T-helper 1 cell treated with Interleukin-12 subunit alpha and Interleukin-12 subunit beta and Interleukin-4 antibody, amounts not matched to agents 30 μg/mL and 1 μg/mL, for 36 hours (primary cell): ENCODE measurements around the gene SH2D1A.

Source experiments
- H3K27ac Mint-ChIP-seq: one replicate; pipeline ENCODE4 v1.8.0; 2021; ENCODE audit warnings: mild to moderate bottlenecking, mixed read lengths
- H3K27me3 Mint-ChIP-seq: one replicate; pipeline ENCODE4 v1.8.0; 2021; ENCODE audit warnings: low read depth, mixed read lengths
- H3K36me3 Mint-ChIP-seq: one replicate; pipeline ENCODE4 v1.8.0; 2021; ENCODE audit warnings: low read depth, mixed read lengths
- H3K4me1 Mint-ChIP-seq: one replicate; pipeline ENCODE4 v1.8.0; 2021; ENCODE audit warnings: low read depth, mixed read lengths
- H3K4me3 Mint-ChIP-seq: one replicate; pipeline ENCODE4 v1.8.0; 2021; ENCODE audit warnings: mild to moderate bottlenecking, moderate library complexity, mixed read lengths
- H3K9me3 Mint-ChIP-seq: one replicate; pipeline ENCODE4 v1.8.0; 2021; ENCODE audit warnings: mixed read lengths

Gene SH2D1A

GRCh38 chrX:124342174-124342867 lies 4.0 kb upstream of the SH2D1A start:
- Mint-ChIP-seq H3K27ac (peak overlapping the region; percentile 87), H3K4me1 (peaks cover 44% of the 10 kb centered on the region), H3K36me3 (no peaks in the 10 kb centered on the region), H3K4me3 (peak overlapping the region; percentile 35), H3K9me3 (no peaks in the 10 kb centered on the region), H3K27me3 (no peaks in the 10 kb centered on the region)

GRCh38 chrX:124343016-124343415 lies 3.3 kb upstream of the SH2D1A start:
- Mint-ChIP-seq H3K4me3 (no peak overlapping the region), H3K36me3 (no peaks in the 10 kb centered on the region), H3K4me1 (peaks cover 44% of the 10 kb centered on the region), H3K27ac (peak overlapping the region; percentile 87), H3K27me3 (no peaks in the 10 kb centered on the region), H3K9me3 (no peaks in the 10 kb centered on the region)

GRCh38 chrX:124344246-124344645 lies 2.1 kb upstream of the SH2D1A start:
- no peaks in the 10 kb centered on the region for H3K36me3 Mint-ChIP-seq
- peaks cover 42% of the 10 kb centered on the region for H3K4me1 Mint-ChIP-seq
- H3K4me3 Mint-ChIP-seq: peak overlapping the region; percentile 60
- no peaks in the 10 kb centered on the region for H3K27me3 Mint-ChIP-seq
- peak overlapping the region; percentile 78 for H3K27ac Mint-ChIP-seq
- H3K9me3 Mint-ChIP-seq: no peaks in the 10 kb centered on the region

GRCh38 chrX:124346877-124347241 lies 496 bp downstream of the SH2D1A start:
- Mint-ChIP-seq H3K27ac (peak overlapping the region; percentile 92), H3K4me3 (peak overlapping the region; percentile 90)

GRCh38 chrX:124347242-124347641 lies 879 bp downstream of the SH2D1A start:
- H3K4me1 Mint-ChIP-seq: peaks cover 30% of the 10 kb centered on the region
- H3K4me3 Mint-ChIP-seq: peak overlapping the region; percentile 90
- H3K27me3 Mint-ChIP-seq: no peaks in the 10 kb centered on the region
- peak overlapping the region; percentile 92 for H3K27ac Mint-ChIP-seq
- peaks cover 2% of the 10 kb centered on the region for H3K36me3 Mint-ChIP-seq
- H3K9me3 Mint-ChIP-seq: no peaks in the 10 kb centered on the region

More at GRCh38 chrX:124346877-124347241, 496 bp downstream of the SH2D1A start:
- H3K27me3 Mint-ChIP-seq: no peaks in the 10 kb centered on the region
- peaks cover 2% of the 10 kb centered on the region for H3K36me3 Mint-ChIP-seq
- H3K9me3 Mint-ChIP-seq: no peaks in the 10 kb centered on the region
- H3K4me1 Mint-ChIP-seq: peaks cover 34% of the 10 kb centered on the region

GRCh38 chrX:124348182-124348581 lies 1.8 kb downstream of the SH2D1A start:
- Mint-ChIP-seq H3K9me3 (no peaks in the 10 kb centered on the region), H3K27ac (peak overlapping the region; percentile 87), H3K4me3 (peak overlapping the region; percentile 90), H3K27me3 (no peaks in the 10 kb centered on the region), H3K4me1 (peaks cover 35% of the 10 kb centered on the region), H3K36me3 (peaks cover 2% of the 10 kb centered on the region)

GRCh38 chrX:124348885-124349453 lies 2.6 kb downstream of the SH2D1A start:
- no peaks in the 10 kb centered on the region for H3K9me3 Mint-ChIP-seq
- H3K36me3 Mint-ChIP-seq: peaks cover 4% of the 10 kb centered on the region
- peak overlapping the region; percentile 90 for H3K4me3 Mint-ChIP-seq
- no peaks in the 10 kb centered on the region for H3K27me3 Mint-ChIP-seq
- peaks cover 34% of the 10 kb centered on the region for H3K4me1 Mint-ChIP-seq
- H3K27ac Mint-ChIP-seq: peak overlapping the region; percentile 87

- Mint-ChIP-seq H3K27me3 (no peaks in the 10 kb centered on the region), H3K27ac (peak overlapping the region; percentile 45), H3K4me1 (peaks cover 43% of the 10 kb centered on the region), H3K36me3 (peaks cover 15% of the 10 kb centered on the region), H3K9me3 (no peaks in the 10 kb centered on the region), H3K4me3 (no peak overlapping the region)
Measured at GRCh38 chrX:124354648-124355047, 8.3 kb downstream of the SH2D1A start.

GRCh38 chrX:124358800-124359383 lies 12.5 kb downstream of the SH2D1A start:
- H3K27ac Mint-ChIP-seq: peak overlapping the region; percentile 82
- H3K4me3 Mint-ChIP-seq: peak overlapping the region; percentile 74
- no peaks in the 10 kb centered on the region for H3K9me3 Mint-ChIP-seq
- peaks cover 22% of the 10 kb centered on the region for H3K36me3 Mint-ChIP-seq
- H3K4me1 Mint-ChIP-seq: peaks cover 50% of the 10 kb centered on the region
- H3K27me3 Mint-ChIP-seq: no peaks in the 10 kb centered on the region

GRCh38 chrX:124362072-124362471 lies 15.7 kb downstream of the SH2D1A start:
- peak overlapping the region; percentile 70 for H3K27ac Mint-ChIP-seq
- peaks cover 33% of the 10 kb centered on the region for H3K4me1 Mint-ChIP-seq
- H3K27me3 Mint-ChIP-seq: no peaks in the 10 kb centered on the region
- no peaks in the 10 kb centered on the region for H3K9me3 Mint-ChIP-seq
- peaks cover 19% of the 10 kb centered on the region for H3K36me3 Mint-ChIP-seq
- H3K4me3 Mint-ChIP-seq: no peak overlapping the region

- Mint-ChIP-seq H3K9me3 (no peaks in the 10 kb centered on the region), H3K4me1 (peaks cover 31% of the 10 kb centered on the region), H3K36me3 (peaks cover 16% of the 10 kb centered on the region), H3K27me3 (no peaks in the 10 kb centered on the region), H3K4me3 (no peak overlapping the region), H3K27ac (peak overlapping the region; percentile 54)
Measured at GRCh38 chrX:124362761-124363160, 16.4 kb downstream of the SH2D1A start.

- H3K27me3 Mint-ChIP-seq: no peaks in the 10 kb centered on the region
- no peak overlapping the region for H3K27ac Mint-ChIP-seq
- H3K36me3 Mint-ChIP-seq: peaks cover 38% of the 10 kb centered on the region
- peaks cover 19% of the 10 kb centered on the region for H3K4me1 Mint-ChIP-seq
- H3K9me3 Mint-ChIP-seq: no peaks in the 10 kb centered on the region
- no peak overlapping the region for H3K4me3 Mint-ChIP-seq
Measured at GRCh38 chrX:124369722-124370121, 23.4 kb downstream of the SH2D1A start.

- peaks cover 26% of the 10 kb centered on the region for H3K4me1 Mint-ChIP-seq
- no peaks in the 10 kb centered on the region for H3K9me3 Mint-ChIP-seq
- H3K36me3 Mint-ChIP-seq: peaks cover 37% of the 10 kb centered on the region
- H3K27ac Mint-ChIP-seq: no peak overlapping the region
- H3K27me3 Mint-ChIP-seq: no peaks in the 10 kb centered on the region
- H3K4me3 Mint-ChIP-seq: no peak overlapping the region
Measured at GRCh38 chrX:124373348-124373747, 27.0 kb downstream of the SH2D1A start.

GRCh38 chrX:124378643-124379042 lies 32.3 kb downstream of the SH2D1A start:
- no peak overlapping the region for H3K4me3 Mint-ChIP-seq
- peaks cover 17% of the 10 kb centered on the region for H3K36me3 Mint-ChIP-seq
- no peak overlapping the region for H3K27ac Mint-ChIP-seq
- H3K9me3 Mint-ChIP-seq: no peaks in the 10 kb centered on the region
- H3K4me1 Mint-ChIP-seq: peaks cover 15% of the 10 kb centered on the region
- no peaks in the 10 kb centered on the region for H3K27me3 Mint-ChIP-seq

GRCh38 chrX:124383354-124383753 lies 37.0 kb downstream of the SH2D1A start:
- H3K27ac Mint-ChIP-seq: no peak overlapping the region
- peaks cover 11% of the 10 kb centered on the region for H3K4me1 Mint-ChIP-seq
- no peaks in the 10 kb centered on the region for H3K27me3 Mint-ChIP-seq
- no peaks in the 10 kb centered on the region for H3K9me3 Mint-ChIP-seq
- no peak overlapping the region for H3K4me3 Mint-ChIP-seq
- peaks cover 14% of the 10 kb centered on the region for H3K36me3 Mint-ChIP-seq
